ENCODE data around the gene FRMPD1. TPM values are rescaled to one million over a fixed set of nuclear protein-coding genes. Genes with fewer than 3 reads are reported as not detected.

The FRMPD1 gene
- total RNA-seq, 1 donor from 2014 or later: not detected

- no peaks in the 10 kb centered on the region for H3K4me1 Mint-ChIP-seq
- no peaks in the 10 kb centered on the region for H3K9me3 Mint-ChIP-seq
- H3K27me3 Mint-ChIP-seq: peaks cover 13% of the 10 kb centered on the region
- no peaks in the 10 kb centered on the region for H3K36me3 Mint-ChIP-seq (ENCODE audit: low read depth)
- no peak overlapping the region for H3K4me3 Mint-ChIP-seq
- no peak for DNase-seq
- intact Hi-C loops (cut with micrococcal nuclease): no loop called here
- H3K27ac Mint-ChIP-seq: no peak overlapping the region
Observed at GRCh38 chr9:37621273-37622121, 29.3 kb upstream of the FRMPD1 start.

- intact Hi-C loops (cut with micrococcal nuclease): no loop called here
- Mint-ChIP-seq H3K9me3 (no peaks in the 10 kb centered on the region), H3K27me3 (peaks cover 17% of the 10 kb centered on the region), H3K4me1 (no peaks in the 10 kb centered on the region), H3K27ac (no peak overlapping the region), H3K4me3 (no peak overlapping the region), H3K36me3 (ENCODE audit: low read depth) (no peaks in the 10 kb centered on the region)
- DNase-seq: no peak
Observed at GRCh38 chr9:37622462-37622861, 28.3 kb upstream of the FRMPD1 start.

GRCh38 chr9:37623267-37623666 is 27.5 kb upstream of the FRMPD1 start:
- intact Hi-C loops (cut with micrococcal nuclease): no loop called here
- Mint-ChIP-seq H3K27me3 (peaks cover 14% of the 10 kb centered on the region), H3K36me3 (ENCODE audit: low read depth) (no peaks in the 10 kb centered on the region), H3K27ac (no peak overlapping the region), H3K4me3 (no peak overlapping the region), H3K9me3 (no peaks in the 10 kb centered on the region), H3K4me1 (no peaks in the 10 kb centered on the region)
- no peak for DNase-seq

GRCh38 chr9:37624073-37624472 is 26.7 kb upstream of the FRMPD1 start:
- no peak overlapping the region for H3K4me3 Mint-ChIP-seq
- no peaks in the 10 kb centered on the region for H3K4me1 Mint-ChIP-seq
- H3K27me3 Mint-ChIP-seq: peaks cover 11% of the 10 kb centered on the region
- intact Hi-C loops (cut with micrococcal nuclease): no loop called here
- DNase-seq: no peak
- H3K36me3 Mint-ChIP-seq (ENCODE audit: low read depth): no peaks in the 10 kb centered on the region
- H3K27ac Mint-ChIP-seq: no peak overlapping the region
- no peaks in the 10 kb centered on the region for H3K9me3 Mint-ChIP-seq

- no peak overlapping the region for H3K27ac Mint-ChIP-seq
- DNase-seq: no peak
- H3K36me3 Mint-ChIP-seq (ENCODE audit: low read depth): no peaks in the 10 kb centered on the region
- peaks cover 11% of the 10 kb centered on the region for H3K27me3 Mint-ChIP-seq
- no peaks in the 10 kb centered on the region for H3K9me3 Mint-ChIP-seq
- no peaks in the 10 kb centered on the region for H3K4me1 Mint-ChIP-seq
- no peak overlapping the region for H3K4me3 Mint-ChIP-seq
- intact Hi-C loops (cut with micrococcal nuclease): no loop called here
Observed at GRCh38 chr9:37625036-37625757, 25.6 kb upstream of the FRMPD1 start.

GRCh38 chr9:37625758-37626147 is 25.0 kb upstream of the FRMPD1 start:
- H3K27ac Mint-ChIP-seq: no peak overlapping the region
- intact Hi-C loops (cut with micrococcal nuclease): no loop called here

GRCh38 chr9:37626708-37627292 is 24.0 kb upstream of the FRMPD1 start:
- Mint-ChIP-seq H3K9me3 (no peaks in the 10 kb centered on the region), H3K4me3 (no peak overlapping the region), H3K4me1 (no peaks in the 10 kb centered on the region), H3K36me3 (ENCODE audit: low read depth) (no peaks in the 10 kb centered on the region), H3K27ac (no peak overlapping the region), H3K27me3 (peaks cover 8% of the 10 kb centered on the region)
- no peak for DNase-seq
- intact Hi-C loops (cut with micrococcal nuclease): no loop called here

More at GRCh38 chr9:37625758-37626147, 25.0 kb upstream of the FRMPD1 start:
- DNase-seq: no peak
- no peaks in the 10 kb centered on the region for H3K36me3 Mint-ChIP-seq (ENCODE audit: low read depth)
- no peak overlapping the region for H3K4me3 Mint-ChIP-seq
- no peaks in the 10 kb centered on the region for H3K9me3 Mint-ChIP-seq
- H3K4me1 Mint-ChIP-seq: no peaks in the 10 kb centered on the region
- peaks cover 11% of the 10 kb centered on the region for H3K27me3 Mint-ChIP-seq

- Mint-ChIP-seq H3K27me3 (peaks cover 5% of the 10 kb centered on the region), H3K9me3 (no peaks in the 10 kb centered on the region), H3K27ac (no peak overlapping the region), H3K36me3 (ENCODE audit: low read depth) (no peaks in the 10 kb centered on the region), H3K4me3 (no peak overlapping the region), H3K4me1 (no peaks in the 10 kb centered on the region)
- no peak for DNase-seq
- intact Hi-C loops (cut with micrococcal nuclease): no loop called here
Observed at GRCh38 chr9:37632479-37632878, 18.3 kb upstream of the FRMPD1 start.

GRCh38 chr9:37635808-37636207 is 14.9 kb upstream of the FRMPD1 start:
- DNase-seq: no peak
- Mint-ChIP-seq H3K36me3 (ENCODE audit: low read depth) (no peaks in the 10 kb centered on the region), H3K27me3 (peaks cover 9% of the 10 kb centered on the region), H3K4me1 (no peaks in the 10 kb centered on the region), H3K27ac (no peak overlapping the region), H3K4me3 (no peak overlapping the region), H3K9me3 (no peaks in the 10 kb centered on the region)
- intact Hi-C loops (cut with micrococcal nuclease): no loop called here

- H3K9me3 Mint-ChIP-seq: no peaks in the 10 kb centered on the region
- no peaks in the 10 kb centered on the region for H3K4me1 Mint-ChIP-seq
- H3K27ac Mint-ChIP-seq: no peak overlapping the region
- no peaks in the 10 kb centered on the region for H3K36me3 Mint-ChIP-seq (ENCODE audit: low read depth)
- peaks cover 16% of the 10 kb centered on the region for H3K27me3 Mint-ChIP-seq
- no peak for DNase-seq
- no peak overlapping the region for H3K4me3 Mint-ChIP-seq
- intact Hi-C loops (cut with micrococcal nuclease): no loop called here
Observed at GRCh38 chr9:37636511-37637448, 14.0 kb upstream of the FRMPD1 start.

- no peaks in the 10 kb centered on the region for H3K4me1 Mint-ChIP-seq
- no peaks in the 10 kb centered on the region for H3K36me3 Mint-ChIP-seq (ENCODE audit: low read depth)
- H3K27me3 Mint-ChIP-seq: peaks cover 26% of the 10 kb centered on the region
- intact Hi-C loops (cut with micrococcal nuclease): no loop called here
- no peak for DNase-seq
- H3K4me3 Mint-ChIP-seq: no peak overlapping the region
- H3K27ac Mint-ChIP-seq: no peak overlapping the region
- H3K9me3 Mint-ChIP-seq: no peaks in the 10 kb centered on the region
Observed at GRCh38 chr9:37639109-37639762, 11.5 kb upstream of the FRMPD1 start.

GRCh38 chr9:37639841-37640240 is 10.9 kb upstream of the FRMPD1 start:
- no peaks in the 10 kb centered on the region for H3K4me1 Mint-ChIP-seq
- H3K27ac Mint-ChIP-seq: no peak overlapping the region
- H3K9me3 Mint-ChIP-seq: no peaks in the 10 kb centered on the region
- H3K27me3 Mint-ChIP-seq: peaks cover 26% of the 10 kb centered on the region
- H3K36me3 Mint-ChIP-seq (ENCODE audit: low read depth): no peaks in the 10 kb centered on the region
- DNase-seq: no peak
- intact Hi-C loops (cut with micrococcal nuclease): no loop called here
- no peak overlapping the region for H3K4me3 Mint-ChIP-seq

- Mint-ChIP-seq H3K36me3 (ENCODE audit: low read depth) (no peaks in the 10 kb centered on the region), H3K9me3 (no peaks in the 10 kb centered on the region), H3K4me3 (no peak overlapping the region), H3K27me3 (peaks cover 30% of the 10 kb centered on the region), H3K4me1 (no peaks in the 10 kb centered on the region), H3K27ac (no peak overlapping the region)
- DNase-seq: no peak
- intact Hi-C loops (cut with micrococcal nuclease): no loop called here
Observed at GRCh38 chr9:37640246-37640645, 10.5 kb upstream of the FRMPD1 start.
